Calu3 (cell line): Measurements from ENCODE around the gene PRPF40B. TPM values are rescaled to one million over a fixed set of nuclear protein-coding genes. Genes with fewer than 3 reads are reported as not detected.

Experiments used
- BruUV-seq: library from RNA; stranded (reverse); fragments of 400-500 nt; replicated peaks from 2 replicates; lab custom pipeline; 2021; lab: Mats Ljungman, UMichigan
- CTCF ChIA-PET: fragments of 300-600 bp; sonication (Branson Sonifier 250); formaldehyde crosslinking; loops from one replicate; lab custom pipeline; 2022; ENCODE audit warnings: antibody characterized with exemption; lab: Charles Lee
- DNase-seq: peaks from one replicate; pipeline ENCODE4 v3.0.0; 2022
- H3K27ac Mint-ChIP-seq: one replicate; pipeline ENCODE4 v1.8.0; 2022; ENCODE audit warnings: mixed read lengths; ENCODE audit not compliant: unreplicated experiment
- H3K27me3 Mint-ChIP-seq: one replicate; pipeline ENCODE4 v1.8.0; 2022; ENCODE audit warnings: mixed read lengths; ENCODE audit not compliant: unreplicated experiment
- H3K36me3 Mint-ChIP-seq: one replicate; pipeline ENCODE4 v1.8.0; 2022; ENCODE audit warnings: mild to moderate bottlenecking, moderate library complexity, mixed read lengths; ENCODE audit not compliant: insufficient read depth, unreplicated experiment
- H3K4me1 Mint-ChIP-seq: one replicate; pipeline ENCODE4 v1.8.0; 2022; ENCODE audit warnings: mild to moderate bottlenecking, low read depth, mixed read lengths; ENCODE audit not compliant: unreplicated experiment
- H3K4me3 Mint-ChIP-seq: one replicate; pipeline ENCODE4 v1.8.0; 2022; ENCODE audit warnings: mild to moderate bottlenecking, low read depth, moderate library complexity, mixed read lengths; ENCODE audit not compliant: unreplicated experiment
- H3K9me3 Mint-ChIP-seq: one replicate; pipeline ENCODE4 v1.8.0; 2022; ENCODE audit warnings: low read depth, mixed read lengths; ENCODE audit not compliant: unreplicated experiment
- CTCF ChIP-seq: fragments of 200-600 bp; IDR thresholded peaks from one replicate; pipeline ENCODE4 v1.8.0; 2022; ENCODE audit warnings: antibody characterized with exemption; ENCODE audit not compliant: unreplicated experiment
- intact Hi-C: fragments of 100-400 bp; cut with micrococcal nuclease; formaldehyde crosslinking; loops from one replicate; pipeline ENCODE4 v1.10.0; 2022; ENCODE audit not compliant: unreplicated experiment
- total RNA-seq: library from RNA; stranded (reverse); gene quantifications from 2 replicates; pipeline ENCODE4 v1.2.3, GENCODE V29; 2022

PRPF40B gene
- total RNA-seq, 1 experiment from 2014 or later: 21.7 TPM

- CTCF ChIA-PET: interaction anchor here (0.6 kb wide), 1 partner anchor 68 kb away, joined by 3 read pairs; the partner anchor contains the start of gene TMBIM6
- H3K4me3 Mint-ChIP-seq: no peak overlapping the region
Measured at GRCh38 chr12:49673446-49674317, 50.3 kb downstream of the PRPF40B start.

GRCh38 chr12:49674318-49674981, 51.1 kb downstream of the PRPF40B start:
- no peak for DNase-seq
- CTCF ChIA-PET: no interaction called here
- H3K27ac Mint-ChIP-seq: no peak overlapping the region

More at GRCh38 chr12:49673446-49674317, 50.3 kb downstream of the PRPF40B start:
- H3K36me3 Mint-ChIP-seq: no peaks in the 10 kb centered on the region
- no peak overlapping the region for H3K27ac Mint-ChIP-seq
- H3K9me3 Mint-ChIP-seq: no peaks in the 10 kb centered on the region
- TF ChIP-seq CTCF: no peak
- no TSS peak for BruUV-seq
- peaks cover 19% of the 10 kb centered on the region for H3K27me3 Mint-ChIP-seq
- intact Hi-C loops: no loop called here
- H3K4me1 Mint-ChIP-seq: no peaks in the 10 kb centered on the region
- DNase-seq: no peak

GRCh38 chr12:49675137-49675536, 51.8 kb downstream of the PRPF40B start:
- BruUV-seq: no TSS peak
- no peak for TF ChIP-seq CTCF
- no peak for DNase-seq
- intact Hi-C loops: no loop called here
- Mint-ChIP-seq H3K36me3 (no peaks in the 10 kb centered on the region), H3K4me1 (no peaks in the 10 kb centered on the region), H3K27me3 (peaks cover 19% of the 10 kb centered on the region), H3K9me3 (no peaks in the 10 kb centered on the region), H3K4me3 (no peak overlapping the region), H3K27ac (no peak overlapping the region)
- CTCF ChIA-PET: no interaction called here

More at GRCh38 chr12:49674318-49674981, 51.1 kb downstream of the PRPF40B start:
- Mint-ChIP-seq H3K4me3 (no peak overlapping the region), H3K4me1 (no peaks in the 10 kb centered on the region), H3K9me3 (no peaks in the 10 kb centered on the region), H3K36me3 (no peaks in the 10 kb centered on the region), H3K27me3 (peaks cover 19% of the 10 kb centered on the region)
- BruUV-seq: no TSS peak
- intact Hi-C loops: no loop called here
- no peak for TF ChIP-seq CTCF

GRCh38 chr12:49678711-49679110, 55.4 kb downstream of the PRPF40B start:
- Mint-ChIP-seq H3K9me3 (no peaks in the 10 kb centered on the region), H3K27me3 (peaks cover 19% of the 10 kb centered on the region), H3K27ac (no peak overlapping the region), H3K4me1 (no peaks in the 10 kb centered on the region), H3K36me3 (no peaks in the 10 kb centered on the region), H3K4me3 (no peak overlapping the region)
- TF ChIP-seq CTCF: no peak
- DNase-seq: no peak
- CTCF ChIA-PET: no interaction called here
- BruUV-seq: no TSS peak
- intact Hi-C loops: no loop called here
